Activated B cell treated with CpG ODN at 0.5 μM for 24 hours (primary cell): ENCODE data around the gene ADAMTS16. TPM values are rescaled to one million over a fixed set of nuclear protein-coding genes. Genes with fewer than 3 reads are reported as not detected.

ENCODE experiments used
- ATAC-seq: fragments of 200-7000 bp; cut with Tn5 transposase; one replicate; pipeline ENCODE4 v1.10.0; 2021; ENCODE audit warnings: low read depth, mild to moderate bottlenecking, moderate library complexity
- CTCF ChIA-PET: fragments of 350-600 bp; sonication (Branson Sonifier 250); formaldehyde crosslinking; loops from one replicate; lab custom pipeline; 2021; ENCODE audit warnings: antibody characterized with exemption; lab: Charles Lee
- POLR2A ChIA-PET: fragments of 350-600 bp; sonication (Branson Sonifier 250); formaldehyde crosslinking; loops from one replicate; lab custom pipeline; 2021; ENCODE audit warnings: antibody characterized with exemption; lab: Charles Lee
- DNase-seq: peaks from one replicate; pipeline ENCODE4 v3.0.0; 2022
- H3K27ac Mint-ChIP-seq: one replicate; pipeline ENCODE4 v1.8.0; 2020; ENCODE audit warnings: mixed read lengths
- H3K27me3 Mint-ChIP-seq: one replicate; pipeline ENCODE4 v1.8.0; 2021; ENCODE audit warnings: mixed read lengths
- H3K36me3 Mint-ChIP-seq: one replicate; pipeline ENCODE4 v1.8.0; 2021; ENCODE audit warnings: low read depth, mixed read lengths
- H3K4me1 Mint-ChIP-seq: one replicate; pipeline ENCODE4 v1.8.0; 2021; ENCODE audit warnings: mixed read lengths
- H3K4me3 Mint-ChIP-seq: one replicate; pipeline ENCODE4 v1.8.0; 2020; ENCODE audit warnings: mild to moderate bottlenecking, mixed read lengths
- H3K9me3 Mint-ChIP-seq: one replicate; pipeline ENCODE4 v1.8.0; 2020; ENCODE audit warnings: mixed read lengths
- intact Hi-C: fragments of 100-400 bp; cut with micrococcal nuclease; formaldehyde crosslinking; loops from one replicate; pipeline ENCODE4 v1.15.1; 2024
- total RNA-seq: library from RNA; stranded (reverse); gene quantifications from 2 replicates; pipeline ENCODE4 v1.2.3, GENCODE V29; 2022
- TF ChIP-seq, protein P1 (sequence below): fragments of 200-600 bp; IDR thresholded peaks from one replicate; pipeline ENCODE4 v1.8.0; 2022; ENCODE audit warnings: antibody characterized with exemption, mild to moderate bottlenecking

ADAMTS16 gene
- total RNA-seq, 1 donor from 2014 or later: not detected

DNA sequence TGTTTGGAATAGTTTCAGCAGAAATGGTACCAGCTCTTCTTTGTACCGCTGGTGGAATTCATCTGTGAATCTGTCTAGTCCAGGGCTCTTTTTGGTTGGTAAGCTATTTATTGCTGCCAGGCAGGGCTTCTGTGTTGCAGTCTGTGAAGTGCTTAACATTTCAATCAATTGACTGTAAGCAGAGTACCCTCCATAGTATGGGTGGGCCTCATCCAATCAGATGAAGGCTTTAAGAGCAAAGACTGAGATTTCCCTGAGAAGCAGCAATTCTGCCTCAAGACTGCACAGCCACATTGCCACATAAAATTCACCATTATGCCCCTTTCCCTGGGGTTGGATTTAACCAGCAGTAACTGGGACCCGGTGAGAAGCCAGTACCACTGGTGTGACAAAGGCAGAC lies 183.4 kb downstream of the ADAMTS16 start:
- no peak for DNase-seq
- TF ChIP-seq, protein P1, sequence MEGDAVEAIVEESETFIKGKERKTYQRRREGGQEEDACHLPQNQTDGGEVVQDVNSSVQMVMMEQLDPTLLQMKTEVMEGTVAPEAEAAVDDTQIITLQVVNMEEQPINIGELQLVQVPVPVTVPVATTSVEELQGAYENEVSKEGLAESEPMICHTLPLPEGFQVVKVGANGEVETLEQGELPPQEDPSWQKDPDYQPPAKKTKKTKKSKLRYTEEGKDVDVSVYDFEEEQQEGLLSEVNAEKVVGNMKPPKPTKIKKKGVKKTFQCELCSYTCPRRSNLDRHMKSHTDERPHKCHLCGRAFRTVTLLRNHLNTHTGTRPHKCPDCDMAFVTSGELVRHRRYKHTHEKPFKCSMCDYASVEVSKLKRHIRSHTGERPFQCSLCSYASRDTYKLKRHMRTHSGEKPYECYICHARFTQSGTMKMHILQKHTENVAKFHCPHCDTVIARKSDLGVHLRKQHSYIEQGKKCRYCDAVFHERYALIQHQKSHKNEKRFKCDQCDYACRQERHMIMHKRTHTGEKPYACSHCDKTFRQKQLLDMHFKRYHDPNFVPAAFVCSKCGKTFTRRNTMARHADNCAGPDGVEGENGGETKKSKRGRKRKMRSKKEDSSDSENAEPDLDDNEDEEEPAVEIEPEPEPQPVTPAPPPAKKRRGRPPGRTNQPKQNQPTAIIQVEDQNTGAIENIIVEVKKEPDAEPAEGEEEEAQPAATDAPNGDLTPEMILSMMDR: no peak
- CTCF ChIA-PET: no interaction called here
- ATAC-seq: no peak
- peaks cover 6% of the 10 kb centered on the region for H3K9me3 Mint-ChIP-seq
- H3K27ac Mint-ChIP-seq: no peak overlapping the region
- H3K4me1 Mint-ChIP-seq: no peaks in the 10 kb centered on the region
- no peak overlapping the region for H3K4me3 Mint-ChIP-seq
- POLR2A ChIA-PET: no interaction called here
- intact Hi-C loops: no loop called here
- no peaks in the 10 kb centered on the region for H3K27me3 Mint-ChIP-seq
- no peaks in the 10 kb centered on the region for H3K36me3 Mint-ChIP-seq

DNA sequence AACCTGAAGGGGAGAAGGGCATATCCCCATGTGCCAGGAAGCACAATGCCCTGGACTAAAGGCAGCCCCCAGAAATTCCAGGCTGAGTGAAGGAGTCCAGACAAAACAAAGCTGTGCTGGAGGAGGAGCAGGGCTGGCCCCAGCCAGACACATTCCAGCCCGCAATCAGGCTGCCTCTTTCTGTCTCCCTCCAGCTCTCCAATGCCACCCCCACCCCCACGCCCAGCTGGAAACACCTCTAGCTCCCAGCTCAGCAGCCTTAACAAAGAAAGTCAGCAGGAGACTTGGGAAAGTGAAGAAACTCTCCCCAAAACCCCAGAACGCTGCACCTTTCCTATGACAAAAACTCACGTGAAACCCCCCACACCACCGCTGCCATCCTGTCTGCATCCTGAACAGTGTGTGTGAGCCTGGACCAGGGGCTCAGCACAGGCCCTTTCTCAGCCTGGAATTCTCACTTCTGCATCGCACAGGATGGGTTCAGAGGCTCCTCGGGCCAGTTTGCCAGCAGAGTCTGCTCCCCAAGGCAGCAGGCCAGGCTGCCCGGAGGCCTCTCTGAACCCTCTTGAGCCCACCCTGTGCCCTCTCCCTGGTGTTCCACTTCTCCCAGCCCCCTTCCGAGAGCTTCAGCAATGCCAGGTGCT lies 186.1 kb downstream of the ADAMTS16 start:
- TF ChIP-seq, protein P1: no peak
- Mint-ChIP-seq H3K4me3 (no peak overlapping the region), H3K36me3 (no peaks in the 10 kb centered on the region), H3K27ac (no peak overlapping the region), H3K27me3 (no peaks in the 10 kb centered on the region), H3K4me1 (no peaks in the 10 kb centered on the region), H3K9me3 (peaks cover 4% of the 10 kb centered on the region)
- DNase-seq (no peak), ATAC-seq (no peak)
- POLR2A ChIA-PET: no interaction called here
- intact Hi-C loops: no loop called here
- CTCF ChIA-PET: no interaction called here

DNA sequence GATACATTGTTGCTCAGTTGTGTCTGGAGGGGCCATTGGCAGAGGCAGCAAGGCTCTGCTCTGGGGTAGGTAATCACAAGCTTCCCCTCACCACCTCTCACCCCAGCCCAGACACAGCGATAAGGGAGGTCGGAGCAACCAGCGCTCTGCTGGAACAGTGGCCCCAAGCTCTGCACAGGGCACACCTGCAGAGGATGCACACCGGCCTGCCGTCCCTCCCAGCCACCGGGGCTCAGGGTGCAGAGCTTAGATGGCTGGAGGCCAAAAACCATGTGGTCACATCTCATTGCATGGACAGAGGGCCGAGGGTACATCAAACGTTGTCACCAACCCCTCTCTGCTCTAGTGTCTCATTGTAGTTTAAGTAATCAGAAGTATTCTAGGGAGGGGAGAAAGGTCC lies 187.0 kb downstream of the ADAMTS16 start:
- TF ChIP-seq, protein P1: no peak
- H3K4me1 Mint-ChIP-seq: no peaks in the 10 kb centered on the region
- intact Hi-C loops: no loop called here
- POLR2A ChIA-PET: no interaction called here
- no peak overlapping the region for H3K4me3 Mint-ChIP-seq
- CTCF ChIA-PET: no interaction called here
- H3K27me3 Mint-ChIP-seq: no peaks in the 10 kb centered on the region
- H3K36me3 Mint-ChIP-seq: no peaks in the 10 kb centered on the region
- ATAC-seq: no peak
- no peaks in the 10 kb centered on the region for H3K9me3 Mint-ChIP-seq
- DNase-seq: no peak
- no peak overlapping the region for H3K27ac Mint-ChIP-seq

DNA sequence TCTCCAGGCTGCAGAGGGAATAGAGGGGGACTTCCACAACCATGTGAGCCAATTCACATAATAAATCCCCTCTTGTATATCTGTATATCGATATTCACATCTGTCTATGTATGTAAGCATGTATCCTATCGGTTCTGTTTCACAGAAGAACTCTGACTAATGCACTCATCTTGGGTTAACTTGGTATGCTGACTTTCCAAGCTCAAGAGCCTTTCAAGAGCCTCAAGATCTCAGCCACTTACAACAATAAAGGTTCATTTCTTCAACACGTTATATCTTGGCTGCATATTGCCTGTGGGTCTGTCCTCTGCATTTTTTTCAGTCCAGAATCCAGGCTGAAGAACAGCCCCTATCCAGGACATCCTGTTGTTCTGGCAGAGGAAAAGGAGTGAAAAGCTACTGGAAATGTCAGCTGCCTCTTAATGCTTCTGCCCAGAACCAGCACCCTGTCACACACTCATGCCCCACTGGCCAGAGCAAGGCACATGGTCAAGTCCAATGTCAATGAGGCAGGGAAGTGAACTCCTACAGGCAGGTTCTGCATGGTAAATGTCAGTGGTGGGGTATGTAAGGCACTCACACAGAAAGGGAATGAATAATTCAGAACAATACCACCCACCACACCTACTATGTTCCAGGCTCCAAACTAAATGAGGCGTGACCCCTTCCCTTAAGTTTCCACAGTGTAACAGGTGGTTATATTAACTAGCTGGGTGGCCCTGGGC lies 190.8 kb downstream of the ADAMTS16 start:
- DNase-seq: no peak
- intact Hi-C loops: no loop called here
- TF ChIP-seq, protein P1: no peak
- ATAC-seq: no peak
- Mint-ChIP-seq H3K27ac (no peak overlapping the region), H3K9me3 (no peaks in the 10 kb centered on the region), H3K36me3 (no peaks in the 10 kb centered on the region), H3K27me3 (no peaks in the 10 kb centered on the region), H3K4me3 (no peak overlapping the region), H3K4me1 (no peaks in the 10 kb centered on the region)
- ChIA-PET CTCF (no interaction called here), POLR2A (no interaction called here)

DNA sequence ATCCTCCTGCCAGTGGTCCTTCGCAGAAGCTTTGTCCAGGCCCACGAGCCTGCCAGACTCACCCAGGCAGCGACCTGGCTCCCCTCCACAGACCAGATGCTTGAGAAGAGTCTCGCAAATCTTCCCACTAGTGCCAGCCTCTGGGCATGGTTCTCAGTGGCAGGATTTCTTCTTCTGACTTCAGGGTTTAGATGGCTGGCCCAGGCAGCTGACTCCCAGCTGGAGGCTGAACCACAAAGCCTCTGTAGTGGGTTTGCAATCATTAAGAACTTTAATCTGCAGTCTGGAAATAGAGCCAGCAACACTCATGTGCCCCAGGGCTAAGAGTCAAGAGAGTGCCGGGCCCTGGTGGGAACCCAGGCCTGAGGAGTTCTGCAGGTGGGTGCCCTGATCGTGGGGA lies 191.7 kb downstream of the ADAMTS16 start:
- no peaks in the 10 kb centered on the region for H3K27me3 Mint-ChIP-seq
- DNase-seq: no peak
- TF ChIP-seq, protein P1: no peak
- CTCF ChIA-PET: no interaction called here
- POLR2A ChIA-PET: no interaction called here
- no peak overlapping the region for H3K4me3 Mint-ChIP-seq
- no peak for ATAC-seq
- H3K9me3 Mint-ChIP-seq: no peaks in the 10 kb centered on the region
- H3K27ac Mint-ChIP-seq: no peak overlapping the region
- intact Hi-C loops: no loop called here
- H3K36me3 Mint-ChIP-seq: no peaks in the 10 kb centered on the region
- H3K4me1 Mint-ChIP-seq: no peaks in the 10 kb centered on the region
